ENCODE data around the gene SLC39A11. TPM values are rescaled to one million over a fixed set of nuclear protein-coding genes. Genes with fewer than 3 reads are reported as not detected.
"Not testable (repeated sequence)": the region's sequence is repeated elsewhere in the genome, so short reads cannot be mapped to it uniquely, and the experiment has no call there.

The SLC39A11 gene
- total and polyA plus RNA-seq, 4 donors, result 18.9 to 44.9 (median 28.2) TPM

DNA sequence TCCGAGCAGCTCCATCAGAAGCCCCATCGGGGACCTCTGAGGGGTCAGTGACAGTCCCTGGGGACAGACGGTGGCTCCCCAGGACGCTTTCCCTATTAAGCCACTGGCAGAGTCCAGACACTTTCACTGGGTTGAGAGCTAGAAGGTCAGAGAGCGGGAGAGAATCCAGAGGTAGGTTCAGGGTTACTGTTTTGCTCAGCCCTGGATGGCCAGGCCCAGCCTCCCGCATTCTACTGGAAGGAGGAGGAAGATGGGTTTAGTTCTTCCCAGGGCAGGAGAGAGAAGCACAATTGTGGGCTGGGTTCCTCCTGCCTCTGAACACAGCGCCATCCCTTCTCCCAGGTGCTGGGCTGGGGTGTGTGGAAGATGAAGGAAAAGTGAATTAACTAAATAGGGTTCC, 452.8 kb downstream of the SLC39A11 start:
- Histone ChIP-seq H3K9me3 (ENCODE audit: control insufficient read depth in 4 of 4, low read length in 3 of 4) (peaks cover 0 to 3% (median 0%) of the 10 kb centered on the region in 4 donors), H3K9ac (ENCODE audit: low read depth in 1 of 2, low read length in 2 of 2) (no peak overlapping the region), H3K4me1 (ENCODE audit: control insufficient read depth in 4 of 4, insufficient read depth in 4 of 4, low read length in 3 of 4) (no peaks in the 10 kb centered on the region), H3K27me3 (ENCODE audit: control insufficient read depth in 4 of 4, insufficient read depth in 4 of 4, low read length in 3 of 4) (no peaks in the 10 kb centered on the region), H3K4me3 (ENCODE audit: low read depth in 1 of 3, low read length in 3 of 3) (no peak overlapping the region), H3K27ac (ENCODE audit: low read depth in 1 of 2, low read length in 2 of 2) (no peak overlapping the region), H3K36me3 (ENCODE audit: control insufficient read depth in 4 of 4, insufficient read depth in 3 of 4, low read depth in 1 of 4, low read length in 3 of 4) (no peaks in the 10 kb centered on the region)
- TF ChIP-seq RAD21 (IDR thresholded peaks at IDR 0.05), result no peak
- TF ChIP-seq HNF4G (IDR thresholded peaks at IDR 0.05), result no peak
- TF ChIP-seq, protein P1, sequence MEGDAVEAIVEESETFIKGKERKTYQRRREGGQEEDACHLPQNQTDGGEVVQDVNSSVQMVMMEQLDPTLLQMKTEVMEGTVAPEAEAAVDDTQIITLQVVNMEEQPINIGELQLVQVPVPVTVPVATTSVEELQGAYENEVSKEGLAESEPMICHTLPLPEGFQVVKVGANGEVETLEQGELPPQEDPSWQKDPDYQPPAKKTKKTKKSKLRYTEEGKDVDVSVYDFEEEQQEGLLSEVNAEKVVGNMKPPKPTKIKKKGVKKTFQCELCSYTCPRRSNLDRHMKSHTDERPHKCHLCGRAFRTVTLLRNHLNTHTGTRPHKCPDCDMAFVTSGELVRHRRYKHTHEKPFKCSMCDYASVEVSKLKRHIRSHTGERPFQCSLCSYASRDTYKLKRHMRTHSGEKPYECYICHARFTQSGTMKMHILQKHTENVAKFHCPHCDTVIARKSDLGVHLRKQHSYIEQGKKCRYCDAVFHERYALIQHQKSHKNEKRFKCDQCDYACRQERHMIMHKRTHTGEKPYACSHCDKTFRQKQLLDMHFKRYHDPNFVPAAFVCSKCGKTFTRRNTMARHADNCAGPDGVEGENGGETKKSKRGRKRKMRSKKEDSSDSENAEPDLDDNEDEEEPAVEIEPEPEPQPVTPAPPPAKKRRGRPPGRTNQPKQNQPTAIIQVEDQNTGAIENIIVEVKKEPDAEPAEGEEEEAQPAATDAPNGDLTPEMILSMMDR (IDR thresholded peaks at IDR 0.05; ENCODE audit: low read depth, low read length, missing input control), result no peak
- no peak for TF ChIP-seq FOXA2 (IDR thresholded peaks at IDR 0.05)
- DNase-seq (ENCODE audit: low spot score), result no peak
- WGBS, result 82% methylated on average over 7 of the region's 7 CpGs

DNA sequence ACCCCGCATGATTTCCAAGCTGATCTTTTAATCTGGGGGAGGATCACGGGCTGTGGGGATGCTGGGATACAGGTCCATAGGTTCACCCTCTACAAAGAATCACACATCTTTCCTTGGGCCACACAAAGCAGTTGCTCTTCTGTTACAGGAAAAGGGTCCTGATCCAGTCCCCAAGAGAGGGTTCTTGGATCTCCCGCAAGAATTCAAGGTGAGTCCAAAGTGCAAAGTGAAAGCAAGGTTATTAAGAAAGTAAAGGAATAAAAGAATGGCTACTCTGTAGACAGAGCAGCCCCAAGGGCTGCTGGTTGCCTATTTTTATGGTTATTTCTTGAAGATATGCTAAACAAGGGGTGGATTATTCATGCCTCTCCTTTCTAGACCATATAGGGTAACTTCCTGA, 453.6 kb downstream of the SLC39A11 start:
- H3K36me3 ChIP-seq (ENCODE audit: control insufficient read depth in 4 of 4, insufficient read depth in 3 of 4, low read depth in 1 of 4, low read length in 3 of 4); H3K9me3 ChIP-seq (ENCODE audit: control insufficient read depth in 4 of 4, low read length in 3 of 4); H3K27ac ChIP-seq (ENCODE audit: low read depth in 1 of 2, low read length in 2 of 2); H3K27me3 ChIP-seq (ENCODE audit: control insufficient read depth in 4 of 4, insufficient read depth in 4 of 4, low read length in 3 of 4); H3K9ac ChIP-seq (ENCODE audit: low read depth in 1 of 2, low read length in 2 of 2); DNase-seq (ENCODE audit: low spot score); H3K4me1 ChIP-seq (ENCODE audit: control insufficient read depth in 4 of 4, insufficient read depth in 4 of 4, low read length in 3 of 4); H3K4me3 ChIP-seq (ENCODE audit: low read depth in 1 of 3, low read length in 3 of 3): not testable (repeated sequence)
- WGBS, result 92% methylated on average over 3 of the region's 3 CpGs

DNA sequence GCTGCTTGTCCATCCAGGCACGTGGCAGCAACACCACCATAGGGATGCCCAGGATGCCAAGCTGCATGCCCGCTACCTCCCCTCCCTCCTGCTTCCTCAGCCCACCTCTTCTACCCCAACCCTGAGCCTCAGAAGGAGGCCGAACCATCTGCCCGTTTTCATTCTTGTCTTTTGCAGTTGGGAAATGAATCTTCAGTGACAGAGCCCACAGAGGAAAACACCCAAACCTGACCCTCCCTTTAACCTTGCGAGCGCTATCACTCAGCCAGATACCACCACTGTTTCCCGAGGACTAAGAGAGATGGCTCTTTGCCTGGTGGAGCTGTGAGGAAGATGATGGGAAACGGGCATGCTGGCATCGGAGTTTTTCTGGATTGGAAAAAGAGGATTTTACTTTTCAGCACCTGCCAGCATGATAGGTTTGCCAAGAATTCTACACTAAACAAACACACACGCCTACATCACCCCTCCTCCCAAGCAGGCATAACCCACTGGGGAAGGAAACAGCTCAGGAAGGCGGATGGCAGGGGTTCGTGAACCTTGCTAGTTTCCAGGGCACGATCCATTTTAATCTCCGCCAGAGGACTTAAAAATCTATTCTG, 457.4 kb downstream of the SLC39A11 start:
- Histone ChIP-seq H3K27ac (ENCODE audit: low read depth in 1 of 2, low read length in 2 of 2) (no peak overlapping the region), H3K36me3 (ENCODE audit: control insufficient read depth in 4 of 4, insufficient read depth in 3 of 4, low read depth in 1 of 4, low read length in 3 of 4) (no peaks in the 10 kb centered on the region)

DNA sequence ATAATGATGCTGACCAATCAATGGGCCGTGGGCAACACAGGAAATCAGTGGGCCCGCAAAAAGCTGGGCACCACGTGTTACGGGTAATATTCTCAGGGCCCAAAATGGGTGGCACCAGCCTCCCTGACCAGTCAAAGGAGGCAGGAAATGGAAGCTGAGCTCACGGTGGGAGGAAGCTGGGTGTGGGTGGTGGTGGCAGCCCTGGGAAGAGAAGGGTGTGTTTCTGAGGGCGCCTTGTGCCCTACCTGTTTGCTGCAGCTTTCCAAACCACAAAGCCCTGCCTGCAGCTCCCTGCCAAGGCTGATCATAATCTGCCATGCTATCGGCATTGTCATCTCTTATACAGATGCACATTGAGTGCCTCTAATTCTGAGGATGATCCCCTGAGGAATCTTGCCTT, 457.9 kb downstream of the SLC39A11 start:
- WGBS, result 77% methylated on average over 7 of the region's 7 CpGs
- TF ChIP-seq, protein P2, sequence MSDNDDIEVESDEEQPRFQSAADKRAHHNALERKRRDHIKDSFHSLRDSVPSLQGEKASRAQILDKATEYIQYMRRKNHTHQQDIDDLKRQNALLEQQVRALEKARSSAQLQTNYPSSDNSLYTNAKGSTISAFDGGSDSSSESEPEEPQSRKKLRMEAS (IDR thresholded peaks at IDR 0.05), result no peak
- TF ChIP-seq SP1 (IDR thresholded peaks at IDR 0.05) (no peak), FOXA1 (IDR thresholded peaks at IDR 0.05) (no peak), NR2F2 (IDR thresholded peaks at IDR 0.05) (no peak), HNF4G (IDR thresholded peaks at IDR 0.05) (no peak), FOXA2 (IDR thresholded peaks at IDR 0.05) (no peak), YY1 (IDR thresholded peaks at IDR 0.05) (no peak), JUND (IDR thresholded peaks at IDR 0.05) (no peak), GABPA (IDR thresholded peaks at IDR 0.05 in 1 of 2, conservative IDR thresholded peaks at IDR 0.05 in 1 of 2) (no peak)
- TF ChIP-seq, protein P3, sequence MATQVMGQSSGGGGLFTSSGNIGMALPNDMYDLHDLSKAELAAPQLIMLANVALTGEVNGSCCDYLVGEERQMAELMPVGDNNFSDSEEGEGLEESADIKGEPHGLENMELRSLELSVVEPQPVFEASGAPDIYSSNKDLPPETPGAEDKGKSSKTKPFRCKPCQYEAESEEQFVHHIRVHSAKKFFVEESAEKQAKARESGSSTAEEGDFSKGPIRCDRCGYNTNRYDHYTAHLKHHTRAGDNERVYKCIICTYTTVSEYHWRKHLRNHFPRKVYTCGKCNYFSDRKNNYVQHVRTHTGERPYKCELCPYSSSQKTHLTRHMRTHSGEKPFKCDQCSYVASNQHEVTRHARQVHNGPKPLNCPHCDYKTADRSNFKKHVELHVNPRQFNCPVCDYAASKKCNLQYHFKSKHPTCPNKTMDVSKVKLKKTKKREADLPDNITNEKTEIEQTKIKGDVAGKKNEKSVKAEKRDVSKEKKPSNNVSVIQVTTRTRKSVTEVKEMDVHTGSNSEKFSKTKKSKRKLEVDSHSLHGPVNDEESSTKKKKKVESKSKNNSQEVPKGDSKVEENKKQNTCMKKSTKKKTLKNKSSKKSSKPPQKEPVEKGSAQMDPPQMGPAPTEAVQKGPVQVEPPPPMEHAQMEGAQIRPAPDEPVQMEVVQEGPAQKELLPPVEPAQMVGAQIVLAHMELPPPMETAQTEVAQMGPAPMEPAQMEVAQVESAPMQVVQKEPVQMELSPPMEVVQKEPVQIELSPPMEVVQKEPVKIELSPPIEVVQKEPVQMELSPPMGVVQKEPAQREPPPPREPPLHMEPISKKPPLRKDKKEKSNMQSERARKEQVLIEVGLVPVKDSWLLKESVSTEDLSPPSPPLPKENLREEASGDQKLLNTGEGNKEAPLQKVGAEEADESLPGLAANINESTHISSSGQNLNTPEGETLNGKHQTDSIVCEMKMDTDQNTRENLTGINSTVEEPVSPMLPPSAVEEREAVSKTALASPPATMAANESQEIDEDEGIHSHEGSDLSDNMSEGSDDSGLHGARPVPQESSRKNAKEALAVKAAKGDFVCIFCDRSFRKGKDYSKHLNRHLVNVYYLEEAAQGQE (IDR thresholded peaks at IDR 0.05), result no peak

More for the DNA sequence above, 457.4 kb downstream of the SLC39A11 start:
- Histone ChIP-seq H3K9ac (ENCODE audit: low read depth in 1 of 2, low read length in 2 of 2) (no peak overlapping the region), H3K9me3 (ENCODE audit: control insufficient read depth in 4 of 4, low read length in 3 of 4) (no peaks in the 10 kb centered on the region), H3K27me3 (ENCODE audit: control insufficient read depth in 4 of 4, insufficient read depth in 4 of 4, low read length in 3 of 4) (no peaks in the 10 kb centered on the region), H3K4me1 (ENCODE audit: control insufficient read depth in 4 of 4, insufficient read depth in 4 of 4, low read length in 3 of 4) (no peaks in the 10 kb centered on the region), H3K4me3 (ENCODE audit: low read depth in 1 of 3, low read length in 3 of 3) (no peak overlapping the region)
- TF ChIP-seq YY1 (IDR thresholded peaks at IDR 0.05), result no peak
- TF ChIP-seq, protein P4, sequence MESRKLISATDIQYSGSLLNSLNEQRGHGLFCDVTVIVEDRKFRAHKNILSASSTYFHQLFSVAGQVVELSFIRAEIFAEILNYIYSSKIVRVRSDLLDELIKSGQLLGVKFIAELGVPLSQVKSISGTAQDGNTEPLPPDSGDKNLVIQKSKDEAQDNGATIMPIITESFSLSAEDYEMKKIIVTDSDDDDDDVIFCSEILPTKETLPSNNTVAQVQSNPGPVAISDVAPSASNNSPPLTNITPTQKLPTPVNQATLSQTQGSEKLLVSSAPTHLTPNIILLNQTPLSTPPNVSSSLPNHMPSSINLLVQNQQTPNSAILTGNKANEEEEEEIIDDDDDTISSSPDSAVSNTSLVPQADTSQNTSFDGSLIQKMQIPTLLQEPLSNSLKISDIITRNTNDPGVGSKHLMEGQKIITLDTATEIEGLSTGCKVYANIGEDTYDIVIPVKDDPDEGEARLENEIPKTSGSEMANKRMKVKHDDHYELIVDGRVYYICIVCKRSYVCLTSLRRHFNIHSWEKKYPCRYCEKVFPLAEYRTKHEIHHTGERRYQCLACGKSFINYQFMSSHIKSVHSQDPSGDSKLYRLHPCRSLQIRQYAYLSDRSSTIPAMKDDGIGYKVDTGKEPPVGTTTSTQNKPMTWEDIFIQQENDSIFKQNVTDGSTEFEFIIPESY (IDR thresholded peaks at IDR 0.05), result no peak
- 67% methylated on average over 14 of the region's 14 CpGs for WGBS
- no peak for DNase-seq (ENCODE audit: low spot score)

More for the DNA sequence above, 457.9 kb downstream of the SLC39A11 start:
- Histone ChIP-seq H3K9ac (ENCODE audit: low read depth in 1 of 2, low read length in 2 of 2) (no peak overlapping the region), H3K4me1 (ENCODE audit: control insufficient read depth in 4 of 4, insufficient read depth in 4 of 4, low read length in 3 of 4) (no peaks in the 10 kb centered on the region), H3K4me3 (ENCODE audit: low read depth in 1 of 3, low read length in 3 of 3) (no peak overlapping the region), H3K9me3 (ENCODE audit: control insufficient read depth in 4 of 4, low read length in 3 of 4) (no peaks in the 10 kb centered on the region), H3K36me3 (ENCODE audit: control insufficient read depth in 4 of 4, insufficient read depth in 3 of 4, low read depth in 1 of 4, low read length in 3 of 4) (no peaks in the 10 kb centered on the region), H3K27ac (ENCODE audit: low read depth in 1 of 2, low read length in 2 of 2) (no peak overlapping the region), H3K27me3 (ENCODE audit: control insufficient read depth in 4 of 4, insufficient read depth in 4 of 4, low read length in 3 of 4) (no peaks in the 10 kb centered on the region)
- DNase-seq (ENCODE audit: low spot score), result no peak
